ENCODE measurements around the gene HHAT.

Gene HHAT

DNA sequence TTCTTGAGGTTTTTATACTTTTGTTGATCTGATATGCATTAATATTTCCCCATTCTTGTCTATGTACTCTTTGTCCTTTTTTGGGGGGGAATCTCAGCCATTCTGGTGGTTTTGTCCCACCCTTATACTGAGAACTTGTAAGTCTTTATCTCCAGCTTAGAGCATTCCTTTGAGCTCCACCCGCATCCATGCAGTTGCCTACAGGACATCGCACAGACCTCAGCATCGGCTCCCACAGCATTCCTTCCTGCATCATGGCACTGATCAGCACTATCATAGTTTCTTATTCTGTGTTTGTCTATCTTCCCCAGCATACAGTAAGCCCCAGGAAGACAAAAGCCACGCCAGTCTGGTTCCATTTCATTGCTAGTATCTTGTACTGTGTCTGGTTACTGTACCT, 33.0 kb downstream of the HHAT start:
- no peak for DNase-seq

DNA sequence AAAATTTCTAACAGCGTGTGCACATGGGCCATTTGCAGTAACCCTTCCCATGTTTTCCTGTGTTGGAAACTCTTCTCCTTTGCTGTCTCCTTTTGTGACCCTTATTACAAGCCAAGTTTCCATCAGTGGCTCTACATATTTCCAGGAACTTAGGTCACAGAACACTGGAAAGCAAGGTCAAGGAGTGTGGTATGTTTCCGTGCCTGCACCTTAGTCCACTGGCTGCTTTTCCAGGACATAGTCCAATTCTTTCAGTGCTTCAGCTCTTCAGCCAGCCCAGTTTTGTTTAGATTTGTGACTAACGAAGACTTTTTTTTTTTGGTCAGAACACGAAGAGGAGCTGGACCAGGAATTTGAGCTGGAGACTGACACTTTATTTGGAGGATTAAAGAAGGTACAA, 33.8 kb downstream of the HHAT start:
- no peak for DNase-seq

DNA sequence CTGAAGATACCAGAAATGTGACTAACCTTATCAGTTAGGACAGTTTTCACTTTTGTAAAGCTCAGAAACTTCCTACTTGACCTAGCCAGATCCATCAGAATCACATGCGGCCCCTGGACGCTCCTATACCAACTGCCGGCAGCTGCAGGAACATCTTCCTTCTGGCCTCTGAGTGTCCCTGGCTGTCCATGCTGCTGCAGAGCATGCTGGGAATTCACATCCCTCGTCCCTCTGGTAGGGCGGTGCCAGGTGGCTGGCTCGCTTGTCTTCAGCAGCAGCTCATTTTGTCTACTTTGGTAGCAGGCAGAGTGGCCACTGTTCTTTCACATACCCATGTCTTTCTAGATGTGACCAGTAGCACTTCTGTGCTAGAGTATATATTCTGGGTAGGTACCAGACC, 34.4 kb downstream of the HHAT start:
- no peak for DNase-seq

- DNase-seq = no peak
These were observed 35.8 kb downstream of the HHAT start for GRCh38 chr1:210364479-210364878.

- DNase-seq = no peak
These were observed 38.1 kb downstream of the HHAT start for GRCh38 chr1:210366767-210367166.

GRCh38 chr1:210367566-210367965, 38.9 kb downstream of the HHAT start:
- DNase-seq = no peak

- DNase-seq = no peak
These were observed 40.7 kb downstream of the HHAT start for GRCh38 chr1:210369425-210369824.

- DNase-seq = no peak
These were observed 43.2 kb downstream of the HHAT start for GRCh38 chr1:210371916-210372315.

DNA sequence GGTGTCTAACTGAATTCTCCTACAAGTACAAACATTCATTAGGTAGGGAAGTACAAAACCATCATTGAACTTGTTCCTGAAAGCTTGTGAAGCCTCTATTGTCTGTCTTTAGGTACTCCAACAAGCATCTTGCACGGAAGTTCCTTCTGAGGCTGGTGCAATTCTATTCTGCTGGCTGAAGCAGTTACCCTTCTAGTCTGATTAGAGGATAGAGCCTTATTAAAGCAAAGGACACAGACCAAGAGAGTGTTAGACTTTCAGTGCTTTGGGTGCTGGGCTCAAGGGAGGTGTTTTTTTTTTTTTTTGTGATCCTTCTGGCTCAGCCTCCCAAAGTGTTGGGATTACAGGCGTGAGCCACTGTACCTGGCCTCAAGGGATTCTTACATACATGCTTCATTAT, 43.8 kb downstream of the HHAT start:
- DNase-seq = no peak

DNA sequence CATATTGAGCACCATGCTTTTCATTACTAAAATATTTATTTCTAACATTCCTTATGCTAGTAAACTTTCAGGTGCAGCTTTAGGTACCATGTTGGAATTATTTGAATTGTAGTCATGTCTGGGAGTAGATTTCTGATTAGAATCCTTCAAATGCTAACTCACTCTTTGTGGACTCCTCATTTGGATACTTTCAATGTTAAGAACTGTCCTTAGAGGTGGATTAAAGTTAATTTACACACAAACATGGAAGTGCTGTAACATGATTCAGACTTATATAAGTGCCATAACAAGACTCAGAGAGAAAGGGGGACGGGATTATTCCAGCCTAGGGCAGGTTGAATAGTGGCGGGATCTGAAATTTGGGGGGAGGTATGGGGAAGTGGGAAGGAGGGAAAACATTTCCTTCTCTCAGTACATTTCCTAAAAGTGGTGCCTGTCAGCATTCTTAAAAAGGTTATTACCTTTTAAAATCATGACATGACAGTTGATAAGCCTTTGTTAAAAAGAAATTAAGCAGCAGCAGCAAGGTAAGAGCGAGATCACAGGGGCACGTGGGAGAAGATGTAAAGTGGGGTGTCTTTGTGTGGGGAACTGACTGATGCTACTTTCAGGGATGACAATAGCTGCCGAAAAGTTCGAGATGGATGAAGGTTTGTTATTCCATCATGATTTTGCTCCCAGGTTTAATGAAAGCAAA, 44.4 kb downstream of the HHAT start:
- no peak for DNase-seq

- DNase-seq = peak in 1 of 2 experiments; percentile 34
These were observed 44.9 kb downstream of the HHAT start for GRCh38 chr1:210373628-210373877.

GRCh38 chr1:210373878-210374599, 45.3 kb downstream of the HHAT start:
- peak; percentile 50 to 57 for DNase-seq

DNA sequence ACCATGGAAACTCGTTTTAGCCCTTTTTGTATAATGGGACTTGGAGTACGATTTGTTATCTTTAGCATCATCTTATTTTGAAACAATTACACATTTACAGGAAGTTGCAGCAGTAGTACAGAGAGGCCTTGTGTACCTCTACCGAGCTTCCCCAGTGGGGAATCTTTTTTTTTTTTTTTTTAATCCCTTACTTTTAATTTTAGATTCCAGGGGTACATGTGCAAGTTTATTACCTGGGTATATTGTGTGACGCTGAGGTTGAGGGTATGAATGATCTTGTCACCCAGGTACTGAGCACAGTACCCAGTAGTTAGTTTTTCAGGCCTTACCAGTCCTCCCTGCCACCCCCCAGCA, 45.9 kb downstream of the HHAT start:
- DNase-seq = no peak

- no peak for DNase-seq
These were observed 48.2 kb downstream of the HHAT start for GRCh38 chr1:210376836-210377372.

DNA sequence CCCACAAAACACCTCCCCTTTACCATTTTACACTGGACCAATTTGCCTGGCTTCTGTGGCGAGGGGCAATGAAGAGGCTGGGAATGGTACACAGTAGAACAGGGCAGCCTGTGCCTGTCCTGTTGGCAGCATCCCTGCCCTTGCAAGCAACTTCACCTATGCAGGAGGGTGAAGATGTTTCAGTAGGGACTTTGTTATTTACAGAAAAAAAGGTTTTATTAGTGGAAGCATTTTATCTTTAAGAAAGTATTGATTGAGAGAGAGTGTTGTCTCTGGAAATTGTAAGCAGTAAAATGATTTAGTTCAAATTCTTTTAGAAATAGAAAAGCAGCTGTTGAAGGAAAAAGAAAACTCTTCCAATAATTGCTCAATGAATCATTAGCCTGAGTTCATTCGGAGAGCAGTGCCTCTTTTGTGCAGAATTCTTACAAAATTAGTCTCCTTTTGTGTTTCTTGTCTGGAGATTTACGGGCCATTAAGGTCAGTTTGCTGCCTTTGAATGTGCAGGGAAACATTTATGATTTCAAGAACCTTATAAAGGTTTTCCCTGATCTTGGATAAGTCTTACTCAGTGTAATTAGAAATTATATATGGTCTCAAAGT, 49.1 kb downstream of the HHAT start:
- no peak for DNase-seq

DNA sequence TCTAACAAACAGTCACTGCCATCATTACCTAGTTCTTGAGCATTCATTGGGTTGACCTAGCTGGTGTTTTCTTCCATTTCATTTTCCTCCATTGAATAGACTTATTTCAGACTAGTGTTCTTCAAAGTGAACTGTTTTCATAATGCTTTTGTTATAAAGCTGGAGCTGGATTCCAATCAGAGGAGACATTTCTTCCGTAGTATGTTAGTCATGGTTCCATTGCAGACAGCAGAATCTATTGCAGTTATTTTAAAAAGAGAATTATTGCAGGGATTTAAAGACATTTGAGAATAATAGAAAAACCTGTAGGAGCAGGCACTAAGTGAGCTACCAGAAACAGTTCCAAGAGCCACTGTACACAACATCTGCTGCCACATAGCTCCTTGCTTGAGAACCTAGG, 50.0 kb downstream of the HHAT start:
- DNase-seq = no peak

DNA sequence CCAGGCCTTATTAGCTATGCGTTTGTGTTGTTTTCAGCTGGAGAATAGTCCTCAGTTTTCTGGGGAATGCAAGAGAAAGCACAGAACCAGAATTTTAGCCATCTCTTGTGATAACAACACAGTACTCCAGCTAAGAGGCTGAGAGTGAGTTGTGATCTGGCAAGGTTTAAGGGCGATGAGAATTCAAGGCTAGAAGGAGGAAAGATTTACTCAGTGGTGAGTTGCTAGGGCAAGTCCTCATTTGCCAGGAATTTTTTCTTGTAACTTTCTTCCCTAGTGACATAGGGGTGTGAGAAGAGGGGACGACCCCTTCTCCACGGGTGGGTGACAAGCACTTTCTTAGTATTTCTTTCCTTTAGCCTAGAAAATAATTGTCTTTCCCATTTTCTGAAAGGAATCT, 53.2 kb downstream of the HHAT start:
- DNase-seq = no peak

GRCh38 chr1:210384625-210385024, 55.9 kb downstream of the HHAT start:
- DNase-seq = no peak

GRCh38 chr1:210385228-210385627, 56.5 kb downstream of the HHAT start:
- DNase-seq = no peak

GRCh38 chr1:210394281-210394821, 65.6 kb downstream of the HHAT start:
- DNase-seq = no peak

DNA sequence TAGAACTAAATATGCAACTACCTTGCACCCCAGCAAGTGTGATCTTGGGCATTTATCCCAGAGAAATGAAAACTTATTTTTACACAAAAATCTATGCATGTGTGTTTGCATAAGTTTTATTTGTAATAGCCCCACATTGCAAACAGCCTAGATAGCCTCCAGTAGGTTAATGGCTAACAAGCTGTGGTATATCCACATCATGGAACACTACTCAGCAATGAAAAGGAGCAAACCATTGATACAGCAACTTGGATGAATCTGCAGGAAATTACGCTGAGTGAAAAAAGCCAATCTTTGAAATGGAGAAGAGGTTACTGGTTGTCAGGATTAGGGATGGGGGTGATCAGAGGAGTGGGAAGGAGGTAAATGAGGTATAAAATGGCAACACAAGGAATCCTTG, 67.8 kb downstream of the HHAT start:
- no peak for DNase-seq

- no peak for DNase-seq
These were observed 68.5 kb downstream of the HHAT start for GRCh38 chr1:210397252-210397651.

- no peak for DNase-seq
These were observed 69.0 kb downstream of the HHAT start for GRCh38 chr1:210397681-210398080.

GRCh38 chr1:210398466-210398865, 69.8 kb downstream of the HHAT start:
- no peak for DNase-seq

Measured in NCI-H2081 (cell line).